ENCODE data around the gene RAD54L. TPM values are rescaled to one million over a fixed set of nuclear protein-coding genes. Genes with fewer than 3 reads are reported as not detected.
"Not testable (repeated sequence)": the region's sequence is repeated elsewhere in the genome, so short reads cannot be mapped to it uniquely, and the experiment has no call there.

The RAD54L gene
- polyA plus RNA-seq, 1 donor from 2014 or later: 0.49 TPM

GRCh38 chr1:46221749-46222148 lies 25.8 kb upstream of the RAD54L start:
- Mint-ChIP-seq H3K27ac (no peak overlapping the region), H3K9me3 (peaks cover 0 to under 1% (median 0%) of the 10 kb centered on the region in 3 donors), H3K27me3 (peaks cover 6% of the 10 kb centered on the region), H3K36me3 (no peaks in the 10 kb centered on the region), H3K4me3 (no peak overlapping the region), H3K4me1 (peaks cover 0 to 5% (median 4%) of the 10 kb centered on the region in 3 donors)

GRCh38 chr1:46223055-46223454 lies 24.5 kb upstream of the RAD54L start:
- not testable (repeated sequence) for H3K27ac Mint-ChIP-seq, H3K9me3 Mint-ChIP-seq, H3K36me3 Mint-ChIP-seq, H3K4me3 Mint-ChIP-seq, H3K4me1 Mint-ChIP-seq, H3K27me3 Mint-ChIP-seq

GRCh38 chr1:46223472-46223943 lies 24.1 kb upstream of the RAD54L start:
- Mint-ChIP-seq H3K27ac (no peak overlapping the region), H3K4me3 (no peak overlapping the region), H3K9me3 (no peaks in the 10 kb centered on the region), H3K36me3 (no peaks in the 10 kb centered on the region), H3K4me1 (peaks cover 1 to 5% (median 4%) of the 10 kb centered on the region in 3 donors), H3K27me3 (peaks cover 4% of the 10 kb centered on the region)

- Mint-ChIP-seq H3K9me3 (no peaks in the 10 kb centered on the region), H3K36me3 (no peaks in the 10 kb centered on the region), H3K4me1 (peaks cover 4 to 5% (median 4%) of the 10 kb centered on the region in 3 donors), H3K27ac (no peak overlapping the region), H3K27me3 (peaks cover 4% of the 10 kb centered on the region), H3K4me3 (no peak overlapping the region)
These were observed 22.6 kb upstream of the RAD54L start for GRCh38 chr1:46224966-46225365.

GRCh38 chr1:46231231-46231630 lies 16.3 kb upstream of the RAD54L start:
- not testable (repeated sequence) for H3K9me3 Mint-ChIP-seq, H3K36me3 Mint-ChIP-seq, H3K4me1 Mint-ChIP-seq, H3K27ac Mint-ChIP-seq, H3K4me3 Mint-ChIP-seq, H3K27me3 Mint-ChIP-seq

- Mint-ChIP-seq H3K9me3 (peaks cover 0 to 4% (median 4%) of the 10 kb centered on the region in 3 donors), H3K27ac (no peak overlapping the region), H3K27me3 (no peaks in the 10 kb centered on the region), H3K36me3 (no peaks in the 10 kb centered on the region), H3K4me1 (peaks cover 0 to 1% (median 0%) of the 10 kb centered on the region in 3 donors), H3K4me3 (no peak overlapping the region)
These were observed 10.7 kb upstream of the RAD54L start for GRCh38 chr1:46236882-46237281.

GRCh38 chr1:46238865-46239264 lies 8.7 kb upstream of the RAD54L start:
- not testable (repeated sequence) for H3K27ac Mint-ChIP-seq, H3K27me3 Mint-ChIP-seq, H3K36me3 Mint-ChIP-seq, H3K9me3 Mint-ChIP-seq, H3K4me3 Mint-ChIP-seq, H3K4me1 Mint-ChIP-seq

GRCh38 chr1:46241733-46242132 lies 5.8 kb upstream of the RAD54L start:
- not testable (repeated sequence) for H3K36me3 Mint-ChIP-seq, H3K27me3 Mint-ChIP-seq, H3K4me1 Mint-ChIP-seq, H3K27ac Mint-ChIP-seq, H3K4me3 Mint-ChIP-seq, H3K9me3 Mint-ChIP-seq

DNA sequence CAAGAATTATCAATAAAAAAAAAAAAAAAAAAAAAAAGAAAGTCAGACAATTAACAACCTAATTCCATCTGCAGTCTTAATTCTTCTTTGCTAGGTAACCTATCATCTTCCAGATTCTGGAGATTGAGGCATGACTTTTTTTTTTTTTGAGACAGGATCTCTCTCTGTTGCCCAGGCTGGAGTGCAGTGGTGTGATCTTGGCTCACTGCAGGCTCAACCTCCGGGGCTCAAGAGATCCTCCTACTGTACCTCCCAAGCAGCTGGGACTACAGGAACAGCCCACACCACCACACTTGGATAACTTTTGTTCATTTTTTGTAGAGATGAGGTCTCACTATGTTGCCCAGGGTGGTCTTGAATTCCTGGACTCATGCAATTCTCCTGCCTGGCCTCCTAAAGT lies 4.6 kb upstream of the RAD54L start:
- Mint-ChIP-seq H3K4me1 (peaks cover 6 to 7% (median 7%) of the 10 kb centered on the region in 3 donors), H3K4me3 (peak overlapping the region in 1 of 4 donors; percentile 32), H3K27me3 (no peaks in the 10 kb centered on the region), H3K36me3 (no peaks in the 10 kb centered on the region), H3K9me3 (peaks cover 0 to 4% (median 4%) of the 10 kb centered on the region in 3 donors), H3K27ac (no peak overlapping the region)

- not testable (repeated sequence) for H3K27me3 Mint-ChIP-seq, H3K27ac Mint-ChIP-seq, H3K4me1 Mint-ChIP-seq, H3K9me3 Mint-ChIP-seq, H3K36me3 Mint-ChIP-seq, H3K4me3 Mint-ChIP-seq
These were observed 3.7 kb upstream of the RAD54L start for GRCh38 chr1:46243831-46244230.

DNA sequence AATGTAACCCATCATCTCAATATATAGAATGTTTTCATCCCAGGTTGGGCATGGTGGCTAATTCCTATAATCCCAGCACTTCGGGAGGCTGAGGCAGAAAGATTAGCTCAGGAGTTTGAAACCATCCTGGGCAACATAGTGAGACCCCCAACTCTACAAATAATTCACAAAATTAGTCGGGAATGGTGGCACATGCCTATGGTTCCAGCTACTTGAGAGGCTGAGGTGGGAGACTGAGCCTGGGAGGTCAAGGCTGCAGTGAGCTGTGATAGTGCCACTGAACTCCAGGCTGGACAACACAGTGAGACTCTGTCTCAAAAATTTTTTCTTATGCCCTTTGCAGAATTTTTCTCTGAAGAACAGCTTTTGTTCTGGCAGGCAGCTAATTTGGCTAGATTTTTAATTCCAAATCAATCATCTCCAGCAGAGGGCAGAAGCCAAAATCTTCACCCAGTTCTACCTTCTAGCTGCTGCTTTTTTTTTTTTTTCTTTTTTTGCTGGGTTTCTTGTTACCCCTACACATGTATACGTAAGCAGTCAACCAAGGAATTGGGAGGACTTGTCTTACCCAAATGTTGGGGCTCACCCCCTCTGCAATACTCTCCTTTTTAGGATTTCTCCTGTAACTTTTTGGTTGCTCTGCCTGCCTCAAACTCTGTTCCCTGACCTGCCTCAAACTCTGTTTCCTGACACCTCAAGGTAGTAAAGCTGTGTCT lies 2.7 kb upstream of the RAD54L start:
- Mint-ChIP-seq H3K9me3 (peaks cover 0 to under 1% (median 0%) of the 10 kb centered on the region in 3 donors), H3K36me3 (no peaks in the 10 kb centered on the region), H3K27me3 (no peaks in the 10 kb centered on the region), H3K4me3 (peak overlapping the region in 2 of 4 donors; percentile 38 to 52), H3K27ac (peak overlapping the region in 1 of 3 donors; percentile 51), H3K4me1 (peaks cover 6 to 9% (median 7%) of the 10 kb centered on the region in 3 donors)

GRCh38 chr1:46246136-46246535 lies 1.4 kb upstream of the RAD54L start:
- H3K9me3 Mint-ChIP-seq, H3K4me1 Mint-ChIP-seq, H3K27me3 Mint-ChIP-seq, H3K36me3 Mint-ChIP-seq: not testable (repeated sequence)
- H3K4me3 Mint-ChIP-seq: peak overlapping the region in 1 of 4 donors; percentile 54
- H3K27ac Mint-ChIP-seq: peak overlapping the region in 1 of 3 donors; percentile 6

GRCh38 chr1:46246548-46247435 lies 771 bp upstream of the RAD54L start:
- Mint-ChIP-seq H3K27ac (peak overlapping the region; percentile 6 to 71 (median 46)), H3K4me1 (peaks cover 6 to 9% (median 7%) of the 10 kb centered on the region in 3 donors), H3K27me3 (no peaks in the 10 kb centered on the region), H3K4me3 (peak overlapping the region; percentile 54 to 97 (median 93)), H3K36me3 (no peaks in the 10 kb centered on the region), H3K9me3 (no peaks in the 10 kb centered on the region)

GRCh38 chr1:46248122-46248920 lies 758 bp downstream of the RAD54L start:
- Mint-ChIP-seq H3K4me1 (peaks cover 6 to 9% (median 7%) of the 10 kb centered on the region in 3 donors), H3K4me3 (peak overlapping the region; percentile 51 to 97 (median 87)), H3K27ac (peak overlapping the region in 2 of 3 donors; percentile 43 to 81), H3K27me3 (no peaks in the 10 kb centered on the region), H3K36me3 (no peaks in the 10 kb centered on the region), H3K9me3 (no peaks in the 10 kb centered on the region)

- no peak overlapping the region for H3K4me3 Mint-ChIP-seq
- H3K36me3 Mint-ChIP-seq: no peaks in the 10 kb centered on the region
- H3K27ac Mint-ChIP-seq: no peak overlapping the region
- peaks cover 0 to 3% (median 1%) of the 10 kb centered on the region in 3 donors for H3K4me1 Mint-ChIP-seq
- H3K27me3 Mint-ChIP-seq: no peaks in the 10 kb centered on the region
- no peaks in the 10 kb centered on the region for H3K9me3 Mint-ChIP-seq
These were observed 7.1 kb downstream of the RAD54L start for GRCh38 chr1:46254668-46255067.

Measured in IgD-negative memory B cell (primary cell).